SU-DHL-6 (cell line): ENCODE data around the gene KIF5C.

ENCODE experiments used
- EZH2phosphoT487 ChIP-seq: fragments of 200-600 bp; sonication (generic), shearing (Covaris generic); conservative IDR thresholded peaks from 2 replicates; pipeline ENCODE4 v1.6.1; 2018; ENCODE audit warnings: mild to moderate bottlenecking, antibody characterized with exemption, low read length, moderate library complexity, mixed read lengths
- TF ChIP-seq, protein P1 (sequence below): fragments of 200-600 bp; sonication (generic); IDR thresholded peaks from one replicate; pipeline ENCODE4 v1.5.1; 2017; ENCODE audit warnings: antibody characterized with exemption, mild to moderate bottlenecking, low read length, moderate library complexity; ENCODE audit not compliant: insufficient read depth, poor library complexity, severe bottlenecking

GRCh38 chr2:148992448-148992847 is 117.4 kb downstream of the KIF5C start:
- TF ChIP-seq, protein P1, sequence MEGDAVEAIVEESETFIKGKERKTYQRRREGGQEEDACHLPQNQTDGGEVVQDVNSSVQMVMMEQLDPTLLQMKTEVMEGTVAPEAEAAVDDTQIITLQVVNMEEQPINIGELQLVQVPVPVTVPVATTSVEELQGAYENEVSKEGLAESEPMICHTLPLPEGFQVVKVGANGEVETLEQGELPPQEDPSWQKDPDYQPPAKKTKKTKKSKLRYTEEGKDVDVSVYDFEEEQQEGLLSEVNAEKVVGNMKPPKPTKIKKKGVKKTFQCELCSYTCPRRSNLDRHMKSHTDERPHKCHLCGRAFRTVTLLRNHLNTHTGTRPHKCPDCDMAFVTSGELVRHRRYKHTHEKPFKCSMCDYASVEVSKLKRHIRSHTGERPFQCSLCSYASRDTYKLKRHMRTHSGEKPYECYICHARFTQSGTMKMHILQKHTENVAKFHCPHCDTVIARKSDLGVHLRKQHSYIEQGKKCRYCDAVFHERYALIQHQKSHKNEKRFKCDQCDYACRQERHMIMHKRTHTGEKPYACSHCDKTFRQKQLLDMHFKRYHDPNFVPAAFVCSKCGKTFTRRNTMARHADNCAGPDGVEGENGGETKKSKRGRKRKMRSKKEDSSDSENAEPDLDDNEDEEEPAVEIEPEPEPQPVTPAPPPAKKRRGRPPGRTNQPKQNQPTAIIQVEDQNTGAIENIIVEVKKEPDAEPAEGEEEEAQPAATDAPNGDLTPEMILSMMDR, result no peak
- no peak for TF ChIP-seq EZH2phosphoT487
